OCI-LY7 (cell line): ENCODE measurements around the gene NUDT19. TPM values are rescaled to one million over a fixed set of nuclear protein-coding genes. Genes with fewer than 3 reads are reported as not detected.

ENCODE experiments used
- Bru-seq: library from RNA; stranded (reverse); fragments of 400-500 nt; gene quantifications from one replicate; lab custom pipeline; 2021; lab: Mats Ljungman, UMichigan
- BruChase-seq, 2 experiments: library from RNA; stranded (reverse); fragments of 400-500 nt; gene quantifications; one replicate each; lab custom pipeline; 2021; lab: Mats Ljungman, UMichigan
- BruUV-seq: library from RNA; stranded (reverse); fragments of 400-500 nt; replicated peaks from 2 replicates; lab custom pipeline; 2021; lab: Mats Ljungman, UMichigan
- CTCF ChIA-PET: fragments of 300-600 bp; sonication (Branson Sonifier 250); formaldehyde crosslinking; loops from one replicate; lab custom pipeline; 2022; ENCODE audit warnings: antibody characterized with exemption; ENCODE audit not compliant: unreplicated experiment; lab: Charles Lee
- POLR2A ChIA-PET: fragments of 300-600 bp; sonication (Branson Sonifier 250); formaldehyde crosslinking; loops from one replicate; lab custom pipeline; 2022; ENCODE audit warnings: antibody characterized with exemption; lab: Charles Lee
- DNase-seq: peaks from one replicate; pipeline ENCODE4 v3.0.0-alpha.2; 2015; ENCODE audit warnings: low spot score
- H2AFZ ChIP-seq: fragments of 200-600 bp; sonication (generic), shearing (Covaris generic); 2 replicates; pipeline ENCODE4 v1.6.1; 2014; ENCODE audit warnings: mild to moderate bottlenecking, antibody characterized with exemption, low read length, moderate library complexity
- H3K27ac ChIP-seq: fragments of 200-600 bp; sonication (generic); 2 replicates; pipeline ENCODE4 v1.5.1; 2014; ENCODE audit warnings: mixed run types, low read depth, mild to moderate bottlenecking, moderate library complexity, low read length, inconsistent platforms; ENCODE audit not compliant: poor library complexity, severe bottlenecking
- H3K36me3 ChIP-seq: fragments of 200-600 bp; sonication (generic); 2 replicates; pipeline ENCODE4 v1.6.1; 2014; ENCODE audit warnings: mild to moderate bottlenecking, antibody characterized with exemption, low read length, moderate library complexity, mixed read lengths; ENCODE audit not compliant: insufficient read depth
- H3K4me1 ChIP-seq: fragments of 200-600 bp; sonication (generic); 2 replicates; pipeline ENCODE4 v1.5.1; 2014; ENCODE audit warnings: mild to moderate bottlenecking, low read length; ENCODE audit not compliant: insufficient read depth, poor library complexity, severe bottlenecking
- H3K4me2 ChIP-seq: fragments of 200-600 bp; sonication (generic); 2 replicates; pipeline ENCODE4 v1.6.1; 2014; ENCODE audit warnings: mild to moderate bottlenecking, low read length
- H3K4me3 ChIP-seq: fragments of 200-600 bp; sonication (generic); 2 replicates; pipeline ENCODE4 v1.5.1; 2014; ENCODE audit warnings: mild to moderate bottlenecking, low read depth, low read length; ENCODE audit not compliant: poor library complexity, severe bottlenecking
- H3K79me2 ChIP-seq: fragments of 200-600 bp; sonication (generic); 2 replicates; pipeline ENCODE4 v1.6.1; 2016; ENCODE audit warnings: low read depth, mild to moderate bottlenecking, low read length, moderate library complexity, mixed read lengths; ENCODE audit not compliant: insufficient read depth
- H3K9me2 ChIP-seq: fragments of 200-600 bp; sonication (generic); 2 replicates; pipeline ENCODE4 v1.6.1; 2016; ENCODE audit warnings: mild to moderate bottlenecking, low read length, mixed read lengths; ENCODE audit not compliant: insufficient read depth
- H3K9me3 ChIP-seq: fragments of 200-600 bp; sonication (generic); 2 replicates; pipeline ENCODE4 v1.6.1; 2014; ENCODE audit warnings: mild to moderate bottlenecking, mixed run types, low read length, mixed read lengths
- H4K20me1 ChIP-seq: fragments of 200-600 bp; sonication (generic); 2 replicates; pipeline ENCODE4 v1.6.1; 2014; ENCODE audit warnings: mild to moderate bottlenecking, antibody characterized with exemption, low read length, moderate library complexity, mixed read lengths; ENCODE audit not compliant: insufficient read depth
- EZH2phosphoT487 ChIP-seq: fragments of 200-600 bp; sonication (generic); IDR thresholded peaks from 2 replicates; pipeline ENCODE4 v1.6.1; 2018; ENCODE audit warnings: low read depth, borderline replicate concordance, mild to moderate bottlenecking, mixed run types, antibody characterized with exemption, low read length, moderate library complexity, mixed read lengths
- intact Hi-C: fragments of 100-400 bp; cut with micrococcal nuclease; formaldehyde crosslinking; loops from one replicate; pipeline ENCODE4 v1.10.0; 2022; ENCODE audit not compliant: unreplicated experiment
- long read RNA-seq: library from polyadenylated mRNA; stranded (forward); transcript quantifications from one replicate; pipeline ENCODE4 v2.0.0, GENCODE V29; 2022
- total RNA-seq, 2 experiments: library from RNA; depleted of rRNA in 1 of 2; stranded (reverse); fragments of >200 nt in 1 of 2; shearing (Covaris generic) in 1 of 2; gene quantifications; 2 replicates each; pipeline ENCODE4 v1.2.3, GENCODE V29; 2014 to 2022
- TF ChIP-seq, protein P1 (sequence below): fragments of 200-600 bp; sonication (generic); conservative IDR thresholded peaks from 2 replicates; pipeline ENCODE4 v1.5.1; 2014; ENCODE audit warnings: mild to moderate bottlenecking, antibody characterized with exemption, low read length, moderate library complexity, mixed read lengths

NUDT19 gene
- total RNA-seq (2014; rRNA removed; shearing (Covaris generic)) (3.4 and 3.9 TPM in 2 replicates), total RNA-seq (2022) (5.4 and 6.8 TPM in 2 replicates), Bru-seq, nascent RNA (percentile 55 among the genes with signal in this experiment), BruChase-seq, experiment 1, labeled RNA remaining after a 6-hour chase (percentile 54 among the genes with signal in this experiment), BruChase-seq, experiment 2, labeled RNA remaining after a 2-hour chase (percentile 62 among the genes with signal in this experiment)
- long read RNA-seq, partial matches to known transcripts = 0 of 1 reads
- long read RNA-seq, other reads (novel, unspliced or antisense) = 0 of 1 reads

DNA sequence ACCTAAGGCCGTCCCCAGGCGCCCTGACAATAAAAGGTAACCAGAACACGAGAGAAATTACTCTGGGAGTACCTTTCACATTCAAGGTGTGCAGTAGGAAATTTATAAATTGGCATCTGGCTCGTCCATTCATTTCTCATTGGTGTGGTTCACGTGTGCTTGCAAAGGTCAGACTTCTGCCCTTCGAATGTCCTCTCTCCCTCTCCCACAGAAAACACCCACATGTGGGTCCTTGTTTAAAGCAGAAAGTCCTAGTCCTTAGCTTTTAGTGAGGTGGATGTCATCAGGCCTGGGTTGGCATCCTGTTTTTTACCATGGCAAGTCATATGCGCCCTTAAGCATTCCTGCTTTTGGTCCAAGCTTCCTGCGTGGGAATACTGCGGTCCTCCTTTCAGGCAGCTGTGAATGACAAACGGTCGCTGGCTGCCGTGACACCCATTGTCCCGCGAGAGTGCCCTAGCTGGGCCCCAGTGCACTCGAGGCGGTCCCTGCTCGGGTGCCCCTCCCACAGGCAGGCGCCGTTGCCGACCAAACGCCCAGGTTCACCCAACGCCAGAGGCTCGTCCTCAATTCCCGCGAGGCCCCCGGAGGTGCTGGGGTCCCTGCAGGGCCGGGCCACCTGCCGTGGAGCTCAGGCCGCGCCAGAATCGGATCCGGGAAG is at the start of gene NUDT19:
TSS of gene NUDT19 (plus strand) at position 531 of the 661 bp plus-strand sequence. CDS start 140 bp downstream, outside the sequence.
- peaks cover 23% of the 10 kb centered on the region for H3K4me1 ChIP-seq
- H3K4me3 ChIP-seq = peak within 1 kb of the TSS; percentile 72
- no peaks in the 10 kb centered on the region for H4K20me1 ChIP-seq
- no peak for TF ChIP-seq EZH2phosphoT487
- TF ChIP-seq, protein P1, sequence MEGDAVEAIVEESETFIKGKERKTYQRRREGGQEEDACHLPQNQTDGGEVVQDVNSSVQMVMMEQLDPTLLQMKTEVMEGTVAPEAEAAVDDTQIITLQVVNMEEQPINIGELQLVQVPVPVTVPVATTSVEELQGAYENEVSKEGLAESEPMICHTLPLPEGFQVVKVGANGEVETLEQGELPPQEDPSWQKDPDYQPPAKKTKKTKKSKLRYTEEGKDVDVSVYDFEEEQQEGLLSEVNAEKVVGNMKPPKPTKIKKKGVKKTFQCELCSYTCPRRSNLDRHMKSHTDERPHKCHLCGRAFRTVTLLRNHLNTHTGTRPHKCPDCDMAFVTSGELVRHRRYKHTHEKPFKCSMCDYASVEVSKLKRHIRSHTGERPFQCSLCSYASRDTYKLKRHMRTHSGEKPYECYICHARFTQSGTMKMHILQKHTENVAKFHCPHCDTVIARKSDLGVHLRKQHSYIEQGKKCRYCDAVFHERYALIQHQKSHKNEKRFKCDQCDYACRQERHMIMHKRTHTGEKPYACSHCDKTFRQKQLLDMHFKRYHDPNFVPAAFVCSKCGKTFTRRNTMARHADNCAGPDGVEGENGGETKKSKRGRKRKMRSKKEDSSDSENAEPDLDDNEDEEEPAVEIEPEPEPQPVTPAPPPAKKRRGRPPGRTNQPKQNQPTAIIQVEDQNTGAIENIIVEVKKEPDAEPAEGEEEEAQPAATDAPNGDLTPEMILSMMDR = no peak
- intact Hi-C loops = no loop called here
- peaks cover 5% of the 10 kb centered on the region; the same call in 1 of the 2 replicates for H3K36me3 ChIP-seq
- peak; percentile 83 for DNase-seq
- ChIA-PET POLR2A (interaction anchor here (1.0 kb wide), 1 partner anchor 20 kb away, joined by 4 read pairs; no protein-coding TSS in a partner anchor), CTCF (no interaction called here)
- peaks cover 13% of the 10 kb centered on the region; the same call in 1 of the 2 replicates for H3K79me2 ChIP-seq
- BruUV-seq = no TSS peak
- peak within 1 kb of the TSS; percentile 32 for H3K27ac ChIP-seq
- peak within 1 kb of the TSS; percentile 82 for H3K4me2 ChIP-seq
- peak within 1 kb of the TSS; percentile 66; the same call in 1 of the 2 replicates for H2AFZ ChIP-seq
- H3K9me3 ChIP-seq = no peaks in the 10 kb centered on the region
- no peaks in the 10 kb centered on the region for H3K9me2 ChIP-seq

DNA sequence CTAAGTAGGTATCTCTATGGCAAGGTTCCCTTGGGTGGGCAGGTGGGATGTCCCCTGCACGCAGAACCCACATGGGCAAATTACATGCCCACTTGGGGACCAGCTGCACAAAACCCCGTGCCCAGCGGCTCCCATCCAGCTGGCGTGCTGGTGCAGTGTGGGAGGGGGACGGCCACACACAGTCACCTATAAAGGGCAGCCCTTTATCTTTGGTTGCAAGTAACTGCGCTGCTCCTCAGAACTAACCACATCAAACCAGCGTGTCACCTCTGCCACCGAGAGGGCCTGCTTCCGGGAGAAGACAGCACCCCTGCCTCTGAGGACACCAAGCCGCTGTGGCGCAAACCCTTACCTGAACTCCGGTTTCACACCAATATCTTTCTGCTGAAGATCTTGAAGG is 48.9 kb upstream of the NUDT19 start:
- H3K36me3 ChIP-seq = peaks cover 76% of the 10 kb centered on the region
- no peak overlapping the region for H3K27ac ChIP-seq
- H3K9me2 ChIP-seq = no peaks in the 10 kb centered on the region
- POLR2A ChIA-PET = no interaction called here
- H3K9me3 ChIP-seq = no peaks in the 10 kb centered on the region
- no peaks in the 10 kb centered on the region for H3K4me1 ChIP-seq
- TF ChIP-seq, protein P1 = no peak
- TF ChIP-seq EZH2phosphoT487 = no peak
- intact Hi-C loops = no loop called here
- H3K79me2 ChIP-seq = no peaks in the 10 kb centered on the region
- no TSS peak for BruUV-seq
- no peak overlapping the region for H3K4me2 ChIP-seq
- no peak for DNase-seq
- no peak overlapping the region for H3K4me3 ChIP-seq
- no peak overlapping the region for H2AFZ ChIP-seq
- CTCF ChIA-PET = no interaction called here
- H4K20me1 ChIP-seq = no peaks in the 10 kb centered on the region
